BLaER1 treated with 17β-estradiol and CSF1 and Interleukin-3, amounts not matched to agents 10 nM and 100 nM (cell line): ENCODE data around the gene HNRNPA2B1.
"Not testable (repeated sequence)": the region's sequence is repeated elsewhere in the genome, so short reads cannot be mapped to it uniquely, and the experiment has no call there.

ENCODE experiments used
- H3K27ac ChIP-seq, 11 experiments: shearing (Covaris generic); formaldehyde crosslinking; 2 replicates each; pipeline ENCODE4 v1.8.1; 2022
- H3K27me3 ChIP-seq, 11 experiments: shearing (Covaris generic); formaldehyde crosslinking; 2 replicates each; pipeline ENCODE4 v1.8.1; 2022
- H3K36me3 ChIP-seq, 11 experiments: shearing (Covaris generic); formaldehyde crosslinking; 2 replicates each; pipeline ENCODE4 v1.8.1; 2022
- H3K4me1 ChIP-seq, 10 experiments: shearing (Covaris generic); formaldehyde crosslinking; 2 replicates each; pipeline ENCODE4 v1.8.1; 2022
- H3K4me2 ChIP-seq, 11 experiments: shearing (Covaris generic); formaldehyde crosslinking; 2 replicates each; pipeline ENCODE4 v1.8.1; 2022
- H3K4me3 ChIP-seq, 10 experiments: shearing (Covaris generic); formaldehyde crosslinking; 2 replicates each; pipeline ENCODE4 v1.8.1; 2022
- H3K9ac ChIP-seq, 11 experiments: shearing (Covaris generic); formaldehyde crosslinking; 2 replicates each; pipeline ENCODE4 v1.8.1; 2022
- H3K9me3 ChIP-seq, 11 experiments: shearing (Covaris generic); formaldehyde crosslinking; replicated peaks in 1 of 11; 2 replicates each; pipeline ENCODE4 v1.8.1; 2022
- H4K20me1 ChIP-seq, 11 experiments: shearing (Covaris generic); formaldehyde crosslinking; 2 replicates each; pipeline ENCODE4 v1.8.1; 2022
- Cebpa-rat ChIP-seq, 11 experiments: shearing (Covaris generic); IDR thresholded peaks; 2 replicates each; pipeline ENCODE4 v1.8.1; 2022

The HNRNPA2B1 gene

GRCh38 chr7:26153241-26153822, 47.2 kb downstream of the HNRNPA2B1 start:
- Histone ChIP-seq H3K4me2 (peak overlapping the region; percentile 73 to 98 (median 97)), H4K20me1 (0 out of 22 replicates have a peak, but pooled peaks cover 0 to 5% (median 0%) of the 10 kb centered on the region in 11 experiments), H3K4me3 (peak overlapping the region; percentile 79 to 93 (median 88); a peak in 19 of 20 replicates), H3K36me3 (no peaks in the 10 kb centered on the region), H3K27me3 (peaks cover 0 to 10% (median 0%) of the 10 kb centered on the region in 11 experiments; a peak in 1 of 22 replicates), H3K9me3 (peaks cover 0 to 2% (median 0%) of the 10 kb centered on the region in 11 experiments; a peak in 5 of 22 replicates), H3K27ac (peak overlapping the region in 2 of 11 experiments; percentile 22 to 40; a peak in 2 of 22 replicates), H3K9ac (peak overlapping the region in 8 of 11 experiments; percentile 18 to 90 (median 84); a peak in 12 of 22 replicates), H3K4me1 (peaks cover 61 to 68% (median 64%) of the 10 kb centered on the region in 10 experiments)
- no peak for TF ChIP-seq Cebpa-rat (IDR thresholded peaks at IDR 0.05)

GRCh38 chr7:26152782-26153240, 47.7 kb downstream of the HNRNPA2B1 start:
- H3K36me3 ChIP-seq, H4K20me1 ChIP-seq, H3K9me3 ChIP-seq: not testable (repeated sequence)
- H3K4me2 ChIP-seq: peak overlapping the region; percentile 73 to 98 (median 97)
- H3K4me1 ChIP-seq: peaks cover 59 to 64% (median 62%) of the 10 kb centered on the region in 10 experiments
- peaks cover 0 to 10% (median 0%) of the 10 kb centered on the region in 11 experiments; a peak in 1 of 22 replicates for H3K27me3 ChIP-seq
- peak overlapping the region; percentile 77 to 90 (median 85) for H3K9ac ChIP-seq
- H3K27ac ChIP-seq: peak overlapping the region in 8 of 11 experiments; percentile 73 to 81 (median 78); a peak in 13 of 22 replicates
- peak overlapping the region; percentile 79 to 93 (median 88) for H3K4me3 ChIP-seq

- Histone ChIP-seq H3K27me3 (peaks cover 0 to 10% (median 0%) of the 10 kb centered on the region in 11 experiments; a peak in 1 of 22 replicates), H3K9me3 (peaks cover 7 to 13% (median 8%) of the 10 kb centered on the region in 11 experiments), H3K4me3 (peak within 1 kb of the TSS; percentile 79 to 93 (median 88)), H3K27ac (peak within 1 kb of the TSS; percentile 62 to 81 (median 77); a peak in 21 of 22 replicates), H3K9ac (peak within 1 kb of the TSS; percentile 77 to 90 (median 85)), H4K20me1 (0 out of 22 replicates have a peak, but pooled peaks cover 0 to 5% (median 0%) of the 10 kb centered on the region in 11 experiments), H3K36me3 (no peaks in the 10 kb centered on the region), H3K4me2 (peak within 1 kb of the TSS; percentile 73 to 98 (median 97)), H3K4me1 (peaks cover 53 to 58% (median 56%) of the 10 kb centered on the region in 10 experiments)
- no peak for TF ChIP-seq Cebpa-rat (IDR thresholded peaks at IDR 0.05)
Measured at GRCh38 chr7:26151953-26152781, 48.4 kb downstream of the HNRNPA2B1 start, which contains the start of gene NFE2L3. TSS of gene NFE2L3 (plus strand) at chr7:26152198. CDS start at chr7:26152499, 301 bp downstream.

- peak overlapping the region; percentile 39 to 81 (median 77); a peak in 21 of 22 replicates for H3K27ac ChIP-seq
Measured at GRCh38 chr7:26151650-26151952, 48.9 kb downstream of the HNRNPA2B1 start.

GRCh38 chr7:26151096-26151495, 49.5 kb downstream of the HNRNPA2B1 start:
- 0 out of 22 replicates have a peak, but pooled peaks cover 0 to 5% (median 0%) of the 10 kb centered on the region in 11 experiments for H4K20me1 ChIP-seq
- peaks cover 0 to 10% (median 0%) of the 10 kb centered on the region in 11 experiments; a peak in 1 of 22 replicates for H3K27me3 ChIP-seq
- H3K4me1 ChIP-seq: peaks cover 43 to 48% (median 46%) of the 10 kb centered on the region in 10 experiments
- peaks cover 11 to 24% (median 18%) of the 10 kb centered on the region in 11 experiments for H3K9me3 ChIP-seq
- no peak for TF ChIP-seq Cebpa-rat (IDR thresholded peaks at IDR 0.05)
- peak overlapping the region in 3 of 10 experiments; percentile 85 to 93 (median 85); a peak in 5 of 20 replicates for H3K4me3 ChIP-seq
- H3K36me3 ChIP-seq: no peaks in the 10 kb centered on the region
- H3K9ac ChIP-seq: peak overlapping the region in 1 of 11 experiments; percentile 82; a peak in 1 of 22 replicates
- peak overlapping the region; percentile 73 to 98 (median 97); a peak in 21 of 22 replicates for H3K4me2 ChIP-seq
- H3K27ac ChIP-seq: peak overlapping the region in 1 of 11 experiments; percentile 77; a peak in 2 of 22 replicates

More at GRCh38 chr7:26151650-26151952, 48.9 kb downstream of the HNRNPA2B1 start:
- Histone ChIP-seq H3K4me2 (peak overlapping the region; percentile 73 to 98 (median 97)), H3K9me3 (peaks cover 11 to 19% (median 13%) of the 10 kb centered on the region in 11 experiments), H3K27me3 (peaks cover 0 to 10% (median 0%) of the 10 kb centered on the region in 11 experiments; a peak in 1 of 22 replicates), H3K4me3 (peak overlapping the region; percentile 79 to 93 (median 88)), H3K9ac (peak overlapping the region; percentile 77 to 90 (median 85); a peak in 21 of 22 replicates), H3K36me3 (no peaks in the 10 kb centered on the region), H3K4me1 (peaks cover 47 to 52% (median 50%) of the 10 kb centered on the region in 10 experiments), H4K20me1 (0 out of 22 replicates have a peak, but pooled peaks cover 0 to 5% (median 0%) of the 10 kb centered on the region in 11 experiments)
- TF ChIP-seq Cebpa-rat (IDR thresholded peaks at IDR 0.05): no peak

GRCh38 chr7:26149391-26149977, 51.1 kb downstream of the HNRNPA2B1 start:
- Histone ChIP-seq H3K27me3 (peaks cover 0 to 10% (median 0%) of the 10 kb centered on the region in 11 experiments; a peak in 1 of 22 replicates), H3K4me2 (no peak overlapping the region), H3K4me3 (no peak overlapping the region), H3K9me3 (peaks cover 11 to 27% (median 22%) of the 10 kb centered on the region in 11 experiments), H3K36me3 (no peaks in the 10 kb centered on the region), H3K4me1 (peaks cover 27 to 36% (median 30%) of the 10 kb centered on the region in 10 experiments), H3K9ac (no peak overlapping the region), H3K27ac (no peak overlapping the region), H4K20me1 (no peaks in the 10 kb centered on the region)
- TF ChIP-seq Cebpa-rat (IDR thresholded peaks at IDR 0.05): no peak

- H3K4me1 ChIP-seq: peaks cover 15 to 25% (median 18%) of the 10 kb centered on the region in 10 experiments
- not testable (repeated sequence) for H4K20me1 ChIP-seq, H3K27ac ChIP-seq, H3K9ac ChIP-seq, H3K4me3 ChIP-seq, H3K4me2 ChIP-seq, H3K36me3 ChIP-seq
- H3K9me3 ChIP-seq: peaks cover 11 to 27% (median 22%) of the 10 kb centered on the region in 11 experiments
- peaks cover 0 to 10% (median 0%) of the 10 kb centered on the region in 11 experiments; a peak in 1 of 22 replicates for H3K27me3 ChIP-seq
Measured at GRCh38 chr7:26148307-26148700, 52.2 kb downstream of the HNRNPA2B1 start.

GRCh38 chr7:26147646-26148306, 52.8 kb downstream of the HNRNPA2B1 start:
- H3K4me3 ChIP-seq, H3K36me3 ChIP-seq, H3K9ac ChIP-seq, H3K27ac ChIP-seq, H3K27me3 ChIP-seq, H4K20me1 ChIP-seq, H3K4me2 ChIP-seq: not testable (repeated sequence)
- peaks cover 10 to 19% (median 13%) of the 10 kb centered on the region in 10 experiments for H3K4me1 ChIP-seq
- H3K9me3 ChIP-seq: peaks cover 11 to 27% (median 22%) of the 10 kb centered on the region in 11 experiments
